CD4-positive, alpha-beta T cell treated with Interleukin-6 for 4 hours (primary cell): ENCODE measurements around the gene UQCR10.
A peak's percentile ranks its signal among the peaks of the same experiment; 100 is the strongest.

ENCODE experiments used
- DNase-seq: peaks from one replicate; pipeline ENCODE4 v3.0.0-alpha.2; 2020; ENCODE audit warnings: mixed read lengths

The UQCR10 gene

GRCh38 chr22:29765905-29766631 is 1.1 kb upstream of the UQCR10 start:
- DNase-seq, result peak; percentile 3

- DNase-seq, result peak; percentile 94
These were observed 468 bp upstream of the UQCR10 start, which contains the start of gene ZMAT5 for GRCh38 chr22:29766632-29767170. Gene ZMAT5, minus strand, starts transcription at chr22:29767007. Its CDS starts 18,463 bp downstream, at chr22:29748544.

DNA sequence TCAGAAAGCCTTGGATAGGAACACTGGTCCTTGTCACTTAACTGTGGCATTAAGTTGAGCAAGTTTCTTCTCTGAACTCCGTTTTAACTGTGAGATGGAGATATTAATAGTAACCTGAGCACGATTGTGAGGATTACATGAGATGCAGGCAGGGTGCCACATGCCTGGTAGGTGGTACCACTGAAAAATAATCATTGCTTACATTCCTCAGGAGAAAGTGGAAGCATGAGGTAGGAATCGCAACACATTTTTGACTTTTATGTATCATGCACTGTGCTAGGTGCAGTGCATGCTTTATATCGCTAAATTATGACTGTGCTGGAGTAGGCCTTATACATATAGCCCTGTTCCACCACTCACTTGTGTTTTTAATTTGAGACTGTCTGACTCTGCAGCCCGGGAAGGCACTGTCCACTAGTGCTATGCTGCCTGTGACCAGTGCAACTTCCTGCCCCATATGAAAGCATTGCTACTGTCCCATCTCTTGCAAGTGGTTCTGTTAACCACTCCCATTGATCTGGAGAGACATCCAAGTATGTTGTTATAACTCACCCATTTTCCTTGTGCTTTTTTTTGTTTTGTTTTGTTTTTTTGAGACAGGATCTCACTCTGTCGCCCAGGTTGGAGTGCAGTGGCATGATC is 1.0 kb downstream of the UQCR10 start:
- DNase-seq, result no peak

GRCh38 chr22:29769723-29770321 is 2.7 kb downstream of the UQCR10 start:
- DNase-seq, result no peak

DNA sequence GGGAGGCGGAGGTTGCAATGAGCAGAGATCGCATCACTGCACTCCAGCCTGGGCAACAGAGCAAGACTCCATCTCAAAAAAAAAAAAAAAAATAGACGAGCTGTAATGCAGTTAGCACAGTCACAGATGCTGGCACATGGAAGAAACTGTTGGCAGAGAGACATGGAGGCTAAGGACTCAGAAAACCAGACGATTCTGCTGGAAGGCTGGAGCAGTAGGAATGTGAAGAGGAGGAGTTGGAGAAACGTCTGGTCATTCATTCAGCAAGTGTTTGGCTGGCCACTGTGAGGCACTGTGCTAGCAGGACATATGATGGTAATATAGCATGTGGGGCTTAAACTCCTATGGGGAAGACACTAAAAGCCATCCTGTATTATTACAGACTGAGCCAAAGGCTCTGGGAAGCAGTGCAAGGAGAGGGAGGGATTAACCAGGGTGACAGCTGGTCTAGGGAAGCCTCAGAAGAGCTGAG is 5.0 kb downstream of the UQCR10 start:
- DNase-seq, result no peak

GRCh38 chr22:29773233-29773632 is 6.1 kb downstream of the UQCR10 start:
- DNase-seq, result no peak

DNA sequence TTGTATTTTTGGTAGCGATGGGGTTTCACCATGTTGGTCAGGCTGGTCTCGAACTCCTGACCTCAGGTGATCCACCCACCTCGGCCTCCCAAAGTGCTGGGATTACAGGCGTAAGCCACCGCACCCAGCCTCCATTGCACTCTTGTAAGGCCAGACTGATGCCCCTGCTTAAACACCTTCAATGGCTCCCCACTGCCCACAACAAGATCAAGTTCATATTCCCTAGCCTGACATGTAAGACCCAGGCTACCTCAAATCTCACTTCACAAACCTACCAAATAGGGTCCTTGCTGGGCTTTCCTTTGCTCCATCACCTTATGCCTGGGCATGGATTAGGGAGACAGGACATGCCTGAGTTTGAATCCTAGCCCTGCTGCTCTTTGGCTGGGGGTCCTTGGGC is 13.1 kb downstream of the UQCR10 start:
- no peak for DNase-seq

DNA sequence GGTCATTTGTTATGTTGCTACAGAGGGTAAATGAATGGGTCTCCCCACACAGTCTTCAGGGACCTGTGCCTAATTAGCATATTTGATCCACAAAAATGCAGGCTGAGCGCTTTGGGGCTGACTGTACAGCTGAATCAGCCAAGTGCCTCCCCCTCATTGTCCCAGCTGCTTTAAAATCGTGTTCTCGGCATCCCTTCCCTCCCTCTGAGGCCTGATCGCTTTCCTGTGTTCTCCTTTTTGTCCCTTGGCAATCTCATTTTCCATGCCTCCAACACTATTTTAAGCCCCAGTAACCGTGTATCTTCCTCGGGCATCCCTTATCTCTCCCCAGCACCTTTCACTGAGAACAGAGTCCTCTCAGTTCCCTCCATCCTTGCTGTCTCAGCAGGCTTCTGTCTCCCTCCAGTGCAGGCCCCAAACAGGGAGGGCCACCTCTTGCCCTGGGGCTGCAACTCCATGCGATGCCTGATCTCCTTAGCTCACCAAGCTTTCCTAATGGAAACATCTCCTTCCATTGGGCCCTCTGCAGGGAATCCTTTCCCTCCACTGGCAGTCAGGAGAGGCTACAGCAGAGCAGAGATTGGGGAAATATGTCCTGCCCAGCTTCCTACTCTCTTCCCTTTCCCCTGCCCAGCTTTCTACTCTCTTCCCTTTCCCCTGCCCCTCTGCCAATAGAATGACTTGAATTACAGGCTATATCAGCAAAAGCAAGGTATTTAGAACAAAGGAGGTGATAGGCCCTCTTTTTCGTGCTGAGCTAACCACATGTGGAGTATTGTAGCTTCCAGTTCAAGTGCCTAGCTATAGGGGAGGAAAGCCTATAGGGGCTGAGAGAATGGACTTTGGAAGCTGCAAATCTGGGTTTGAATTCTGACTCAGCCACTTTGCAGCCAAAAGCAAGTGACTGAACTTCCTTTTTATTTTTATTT is 13.8 kb downstream of the UQCR10 start:
- no peak for DNase-seq

- DNase-seq, result no peak
These were observed 15.1 kb downstream of the UQCR10 start for GRCh38 chr22:29782061-29782845.

DNA sequence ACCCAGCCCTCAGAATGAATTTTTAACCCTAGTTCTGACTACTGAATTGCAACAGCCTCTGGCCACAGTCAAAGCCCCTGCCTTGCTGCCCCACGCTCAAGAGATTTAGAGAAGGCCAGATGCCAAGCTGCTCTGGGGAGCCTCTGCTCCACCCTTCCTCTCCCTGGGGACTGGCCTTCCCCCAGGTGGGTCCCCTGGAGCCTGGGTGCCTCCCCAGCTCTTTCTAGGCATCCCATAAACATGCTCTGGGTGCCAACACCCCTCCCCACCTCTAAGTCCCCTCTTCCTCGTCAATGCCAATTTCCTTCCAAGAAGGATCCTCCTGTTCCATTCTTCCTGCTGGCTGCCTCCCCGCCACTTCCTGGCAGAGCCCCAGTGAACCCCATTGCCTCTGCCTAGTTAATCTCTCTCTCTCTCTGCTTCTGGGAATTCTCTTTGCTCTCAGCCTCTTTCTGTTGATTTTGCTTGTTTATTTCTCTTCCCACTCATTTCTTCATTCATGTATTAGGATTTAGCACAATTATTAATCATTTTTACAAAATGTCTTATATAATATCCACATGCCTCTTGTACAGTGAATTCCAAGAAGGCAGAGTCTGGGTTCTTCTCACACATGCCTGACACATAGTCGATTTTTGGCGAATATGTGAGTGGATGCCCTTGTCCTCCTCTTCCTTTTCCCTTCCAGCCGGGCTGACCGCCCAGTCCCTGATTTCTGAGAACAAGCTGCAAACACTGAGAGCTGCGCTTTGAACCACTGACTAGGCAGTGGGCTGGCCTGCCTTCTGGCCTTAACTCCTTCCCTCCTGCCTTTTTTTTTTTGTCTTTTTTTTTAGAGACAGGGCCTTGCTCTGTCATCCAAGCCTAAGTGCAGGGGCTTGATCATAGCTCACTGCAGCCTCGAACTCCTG is 17.5 kb downstream of the UQCR10 start:
- no peak for DNase-seq

- no peak for DNase-seq
These were observed 18.9 kb downstream of the UQCR10 start for GRCh38 chr22:29786031-29786430.

GRCh38 chr22:29787371-29787980 is 20.3 kb downstream of the UQCR10 start:
- no peak for DNase-seq

- no peak for DNase-seq
These were observed 21.4 kb downstream of the UQCR10 start for GRCh38 chr22:29788339-29789279.

- no peak for DNase-seq
These were observed 22.9 kb downstream of the UQCR10 start for GRCh38 chr22:29790061-29790460.

DNA sequence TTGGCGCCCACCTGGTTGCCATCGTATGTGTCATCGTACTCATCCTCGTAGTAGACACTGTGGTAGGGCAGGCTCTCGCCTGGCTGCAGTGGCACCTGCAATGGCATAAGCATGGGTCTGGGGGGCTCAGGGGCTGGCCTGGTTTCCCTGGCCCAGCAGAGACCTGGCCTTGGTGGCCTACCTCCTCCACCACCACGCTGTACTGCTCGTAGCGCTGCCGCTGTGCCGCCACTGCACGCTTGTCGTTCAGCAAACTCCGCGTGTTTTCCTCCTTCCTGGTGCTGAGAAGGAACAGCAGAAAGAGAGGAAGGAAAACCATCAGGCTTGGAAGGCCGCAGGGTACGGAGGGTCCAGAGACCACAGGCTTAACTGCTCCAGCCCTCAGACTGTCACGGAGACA is 26.2 kb downstream of the UQCR10 start:
- no peak for DNase-seq

GRCh38 chr22:29795663-29796062 is 28.5 kb downstream of the UQCR10 start:
- DNase-seq, result no peak

- DNase-seq, result no peak
These were observed 30.2 kb downstream of the UQCR10 start for GRCh38 chr22:29797351-29797750.

DNA sequence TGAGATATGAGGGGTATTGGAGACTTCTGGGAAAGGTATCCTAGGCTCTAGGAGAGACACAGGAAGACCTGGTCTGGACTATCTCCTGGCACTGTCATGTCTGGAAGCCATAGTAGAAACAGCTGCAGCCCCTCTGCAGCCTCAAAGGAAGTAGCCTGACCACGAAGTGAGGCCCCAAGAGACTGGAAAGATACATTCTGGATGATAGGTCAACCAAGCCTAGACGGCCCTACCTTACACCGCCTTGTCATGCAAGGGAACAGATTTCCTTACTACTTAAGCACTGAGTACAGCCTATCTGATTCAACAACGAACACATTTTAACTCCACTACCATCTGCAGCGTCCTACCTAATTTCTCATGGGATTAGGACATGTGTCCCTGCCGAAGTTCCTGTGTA is 31.1 kb downstream of the UQCR10 start:
- no peak for DNase-seq

DNA sequence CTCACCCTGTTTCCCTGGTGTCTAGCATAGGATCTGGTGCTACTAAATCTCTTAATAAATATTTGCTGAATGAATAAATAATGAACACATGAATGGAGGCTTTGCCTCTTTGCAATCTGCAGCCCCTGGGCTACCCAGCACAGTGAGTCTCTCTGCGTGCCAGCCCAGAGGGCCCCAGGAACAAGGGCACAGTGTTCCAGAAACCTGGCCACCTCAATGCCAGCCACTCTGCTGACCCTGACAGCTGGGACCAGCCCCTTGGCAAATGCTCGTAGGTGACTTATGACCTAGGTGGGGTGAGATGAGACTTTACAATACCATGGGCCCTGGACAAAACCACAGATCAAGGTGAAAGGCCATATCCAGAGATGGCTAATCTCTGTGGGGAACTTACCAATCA is 31.6 kb downstream of the UQCR10 start:
- no peak for DNase-seq
